Measurements from ENCODE around the gene ITGB2. TPM values are rescaled to one million over a fixed set of nuclear protein-coding genes. Genes with fewer than 3 reads are reported as not detected.

ITGB2 gene
- total and polyA plus RNA-seq, 11 donors = 6.1 to 253 (median 20.6) TPM

DNA sequence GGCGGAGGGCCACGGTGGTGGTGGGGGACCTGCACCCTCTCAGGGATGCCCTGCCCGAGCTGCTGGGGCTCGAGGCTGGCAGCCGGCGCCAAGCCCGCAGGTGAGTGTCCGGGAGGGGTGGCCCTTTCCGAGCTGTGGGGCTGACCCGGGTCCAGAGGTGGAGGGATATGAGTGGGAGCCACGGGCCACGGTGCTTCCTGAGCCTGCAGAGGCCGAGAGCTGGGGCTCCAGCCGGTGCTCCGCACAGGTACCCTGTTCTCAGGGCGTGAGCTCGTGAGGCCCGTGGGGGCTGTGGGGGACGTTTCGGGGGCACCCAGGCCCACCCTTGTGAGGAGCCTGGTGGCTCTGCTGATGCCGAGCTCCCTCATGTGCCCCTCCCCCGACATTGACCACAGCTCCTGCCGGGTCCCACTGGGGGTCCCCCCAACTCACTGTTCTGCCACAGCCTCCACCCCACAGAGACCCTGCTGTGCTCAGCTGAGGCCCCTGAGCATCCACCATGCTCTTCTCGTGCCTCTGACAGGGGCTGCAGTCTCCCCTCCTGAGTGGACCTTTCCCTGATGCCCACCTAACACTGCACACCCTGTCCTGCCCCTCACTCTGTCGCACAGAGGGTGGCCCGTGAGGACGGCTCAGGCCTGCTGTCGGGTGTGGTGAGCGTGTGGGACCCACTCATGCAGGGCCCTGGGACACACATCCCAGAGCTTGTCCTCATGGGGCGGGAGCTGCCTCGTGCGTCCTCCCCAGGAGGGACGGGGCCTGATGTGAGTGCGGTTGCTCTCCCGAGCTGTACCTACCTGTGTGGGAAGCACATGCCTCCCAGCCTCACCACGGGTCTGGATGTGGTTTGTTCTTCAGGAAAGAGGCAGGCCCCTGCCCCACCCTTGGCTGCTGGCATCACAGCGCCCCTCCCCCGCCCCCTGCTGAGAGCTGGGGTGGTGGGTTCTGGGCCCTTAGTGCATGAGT is 46.7 kb upstream of the ITGB2 start:
- DNase-seq (peak in 1 of 5 donors; percentile 22), ATAC-seq (peak in 3 of 4 donors; percentile 1 to 5 (median 4))
- H3K4me3 ChIP-seq = no peak overlapping the region
- TF ChIP-seq, protein P1, sequence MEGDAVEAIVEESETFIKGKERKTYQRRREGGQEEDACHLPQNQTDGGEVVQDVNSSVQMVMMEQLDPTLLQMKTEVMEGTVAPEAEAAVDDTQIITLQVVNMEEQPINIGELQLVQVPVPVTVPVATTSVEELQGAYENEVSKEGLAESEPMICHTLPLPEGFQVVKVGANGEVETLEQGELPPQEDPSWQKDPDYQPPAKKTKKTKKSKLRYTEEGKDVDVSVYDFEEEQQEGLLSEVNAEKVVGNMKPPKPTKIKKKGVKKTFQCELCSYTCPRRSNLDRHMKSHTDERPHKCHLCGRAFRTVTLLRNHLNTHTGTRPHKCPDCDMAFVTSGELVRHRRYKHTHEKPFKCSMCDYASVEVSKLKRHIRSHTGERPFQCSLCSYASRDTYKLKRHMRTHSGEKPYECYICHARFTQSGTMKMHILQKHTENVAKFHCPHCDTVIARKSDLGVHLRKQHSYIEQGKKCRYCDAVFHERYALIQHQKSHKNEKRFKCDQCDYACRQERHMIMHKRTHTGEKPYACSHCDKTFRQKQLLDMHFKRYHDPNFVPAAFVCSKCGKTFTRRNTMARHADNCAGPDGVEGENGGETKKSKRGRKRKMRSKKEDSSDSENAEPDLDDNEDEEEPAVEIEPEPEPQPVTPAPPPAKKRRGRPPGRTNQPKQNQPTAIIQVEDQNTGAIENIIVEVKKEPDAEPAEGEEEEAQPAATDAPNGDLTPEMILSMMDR (IDR thresholded peaks at IDR 0.05) = no peak
- no peak for TF ChIP-seq POLR2A (IDR thresholded peaks at IDR 0.05)
- intact Hi-C loops (cut with DNase I) = no loop called here
- no peaks in the 10 kb centered on the region for H3K9me3 ChIP-seq
- peak overlapping the region in 11 of 12 donors; percentile 1 to 77 (median 63) for H3K27ac ChIP-seq
- H3K4me1 ChIP-seq = peaks cover 0 to 70% (median 31%) of the 10 kb centered on the region in 12 donors
- H3K36me3 ChIP-seq = peaks cover 0 to 22% (median 8%) of the 10 kb centered on the region in 9 donors
- 80 to 89% (median 87%) methylated on average over 22 to 38 of the region's 38 CpGs for WGBS, 4 donors
- no peaks in the 10 kb centered on the region for H3K27me3 ChIP-seq

DNA sequence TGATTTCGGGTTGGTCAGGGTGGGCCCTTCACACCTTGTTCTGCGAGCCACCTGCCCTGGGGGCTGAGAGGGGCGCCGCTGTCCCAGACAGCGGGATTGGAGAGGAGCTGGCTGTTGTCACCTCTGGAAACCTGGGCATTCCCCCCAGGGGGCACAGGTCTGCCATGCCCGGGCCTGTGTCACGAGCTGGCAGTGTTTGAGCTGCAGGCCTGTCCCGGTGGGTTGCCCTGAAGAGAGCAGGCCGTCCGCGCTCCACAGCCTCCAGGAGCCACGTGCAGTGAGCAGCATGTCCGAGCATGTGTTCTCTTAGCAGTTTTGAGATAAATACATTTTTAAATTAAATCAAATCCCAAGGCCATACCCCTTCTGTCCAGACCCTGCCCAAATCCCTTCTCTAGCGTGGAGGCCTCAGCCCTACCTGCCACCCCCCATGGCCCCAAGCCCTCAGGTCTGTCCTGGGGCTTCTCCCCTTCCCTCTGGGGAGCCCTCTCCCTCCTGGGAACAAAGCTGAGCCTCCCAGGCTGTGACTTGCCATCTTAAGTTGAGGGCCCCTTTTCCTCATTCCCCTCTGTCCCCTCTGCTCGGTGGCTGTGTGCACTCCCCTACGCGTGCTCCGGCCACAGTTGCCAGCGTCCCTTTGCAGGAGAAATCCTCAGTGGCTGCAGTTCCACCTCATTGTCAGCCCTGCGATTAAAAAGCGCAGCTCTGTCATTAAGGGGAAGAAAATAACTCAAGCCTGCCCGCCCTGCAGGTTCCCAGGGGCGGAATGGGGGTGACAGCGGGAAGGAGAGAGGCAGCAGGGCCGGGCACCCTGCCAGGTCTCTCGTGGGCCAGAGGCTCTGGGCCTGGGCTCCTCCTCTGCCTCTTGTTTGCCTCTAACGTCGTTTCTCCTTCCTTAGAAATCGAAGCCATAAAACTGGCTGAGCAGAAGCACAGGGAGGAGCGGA is 45.7 kb upstream of the ITGB2 start:
- Histone ChIP-seq H3K9me3 (no peaks in the 10 kb centered on the region), H3K4me1 (peaks cover 0 to 78% (median 38%) of the 10 kb centered on the region in 12 donors), H3K27ac (peak overlapping the region; percentile 1 to 77 (median 60)), H3K36me3 (peaks cover 0 to 26% (median 8%) of the 10 kb centered on the region in 9 donors), H3K27me3 (no peaks in the 10 kb centered on the region), H3K4me3 (no peak overlapping the region)
- DNase-seq = peak in 4 of 5 donors; percentile 64 to 84 (median 75)
- peak in 3 of 4 donors; percentile 53 to 58 (median 58) for ATAC-seq
- TF ChIP-seq, protein P1 (IDR thresholded peaks at IDR 0.05) = no peak
- no peak for TF ChIP-seq POLR2A (IDR thresholded peaks at IDR 0.05)
- intact Hi-C loops (cut with DNase I) = no loop called here
- 52 to 62% (median 56%) methylated on average over 23 to 30 of the region's 30 CpGs for WGBS, 4 donors

DNA sequence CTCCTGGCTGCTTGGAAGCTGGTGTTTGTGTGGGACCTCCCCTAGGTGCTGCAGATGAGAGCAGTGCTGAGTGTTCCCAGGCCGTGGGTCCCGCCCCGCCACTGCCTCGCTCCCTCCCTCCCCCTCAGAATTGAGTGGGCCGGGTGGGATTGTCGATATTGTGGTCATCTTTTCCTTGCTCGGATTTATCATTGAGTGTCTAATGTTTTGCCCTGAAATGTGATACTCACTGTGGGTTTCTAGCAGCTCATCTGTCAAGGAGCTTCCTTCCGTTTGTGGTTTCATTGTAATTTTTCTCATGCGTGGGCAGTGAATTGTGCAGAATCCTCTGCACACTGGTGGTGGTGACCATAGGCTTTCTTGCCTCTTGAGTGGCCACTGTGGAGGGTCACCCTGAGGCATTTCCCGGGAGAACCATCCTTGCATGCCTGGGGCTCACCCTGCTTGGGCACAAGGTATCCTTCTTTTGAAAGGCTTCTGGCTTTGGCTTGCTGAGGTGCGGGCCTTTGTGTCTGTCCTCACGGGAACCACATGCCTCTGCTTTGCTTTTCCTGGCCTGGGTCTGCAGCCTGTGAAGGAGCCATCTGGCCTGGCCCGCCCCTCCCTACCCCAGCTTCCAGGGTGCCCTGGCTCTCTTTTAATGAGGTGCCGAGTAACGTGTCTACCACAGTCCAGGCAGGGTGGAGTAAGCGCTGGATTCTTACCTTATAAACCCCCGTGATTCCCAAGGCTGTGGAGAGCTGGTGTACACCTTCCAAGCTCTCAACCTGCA is 44.7 kb upstream of the ITGB2 start:
- H3K27me3 ChIP-seq = no peaks in the 10 kb centered on the region
- no peak overlapping the region for H3K4me3 ChIP-seq
- no peaks in the 10 kb centered on the region for H3K9me3 ChIP-seq
- ATAC-seq (no peak), DNase-seq (peak in 3 of 5 donors; percentile 16 to 46 (median 16))
- intact Hi-C loops (cut with DNase I) = no loop called here
- H3K4me1 ChIP-seq = peaks cover 0 to 83% (median 42%) of the 10 kb centered on the region in 12 donors
- H3K36me3 ChIP-seq = peaks cover 0 to 36% (median 12%) of the 10 kb centered on the region in 9 donors
- H3K27ac ChIP-seq = peak overlapping the region in 5 of 12 donors; percentile 46 to 77 (median 56)
- TF ChIP-seq, protein P1 (IDR thresholded peaks at IDR 0.05) = no peak
- no peak for TF ChIP-seq POLR2A (IDR thresholded peaks at IDR 0.05)
- WGBS, 4 donors = 91 to 93% (median 91%) methylated on average over 15 to 17 of the region's 17 CpGs

Data from heart left ventricle (tissue), 16 donors.